ENCODE results near the gene RNF224.

GRCh38 chr9:137218754-137219271 lies 8.5 kb upstream of the RNF224 start:
- TF ChIP-seq CTCF (IDR thresholded peaks at IDR 0.05; ENCODE audit: borderline replicate concordance, extremely low read depth, low read length, poor library complexity, severe bottlenecking), result no peak
- no peak for TF ChIP-seq EZH2 (IDR thresholded peaks at IDR 0.05; ENCODE audit: borderline replicate concordance, low read depth, low read length, severe bottlenecking)

All from DND-41 (cell line).